NCI-H2196 (cell line): ENCODE data around the gene PON1.

Source experiments
- DNase-seq: peaks from one replicate; lab custom pipeline; 2025; ENCODE audit not compliant: unreplicated experiment; lab: John Stamatoyannopoulos, UW

The PON1 gene

GRCh38 chr7:95317966-95318365, 6.4 kb downstream of the PON1 start:
- no peak for DNase-seq

DNA sequence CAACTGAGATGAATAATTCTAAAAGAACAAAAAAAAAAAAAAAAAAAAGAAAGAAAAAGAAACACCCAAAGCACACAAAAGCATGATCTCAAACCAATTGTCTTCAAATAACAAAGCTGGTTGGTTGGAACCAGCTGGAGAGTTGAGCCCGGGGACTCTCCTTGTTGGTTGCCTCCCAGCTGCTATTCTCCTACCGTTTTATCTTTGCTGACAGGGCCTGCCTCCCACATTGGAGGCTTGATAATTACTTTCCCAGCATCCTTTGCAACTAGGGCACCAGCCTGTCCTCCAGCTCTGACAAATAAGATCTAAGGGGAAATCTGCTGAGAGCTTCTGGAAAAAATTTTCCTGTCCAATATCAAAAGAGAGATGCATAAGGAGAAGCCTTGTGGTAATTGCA, 6.8 kb downstream of the PON1 start:
- no peak for DNase-seq

- no peak for DNase-seq
These were observed 7.7 kb downstream of the PON1 start for GRCh38 chr7:95316588-95316987.

DNA sequence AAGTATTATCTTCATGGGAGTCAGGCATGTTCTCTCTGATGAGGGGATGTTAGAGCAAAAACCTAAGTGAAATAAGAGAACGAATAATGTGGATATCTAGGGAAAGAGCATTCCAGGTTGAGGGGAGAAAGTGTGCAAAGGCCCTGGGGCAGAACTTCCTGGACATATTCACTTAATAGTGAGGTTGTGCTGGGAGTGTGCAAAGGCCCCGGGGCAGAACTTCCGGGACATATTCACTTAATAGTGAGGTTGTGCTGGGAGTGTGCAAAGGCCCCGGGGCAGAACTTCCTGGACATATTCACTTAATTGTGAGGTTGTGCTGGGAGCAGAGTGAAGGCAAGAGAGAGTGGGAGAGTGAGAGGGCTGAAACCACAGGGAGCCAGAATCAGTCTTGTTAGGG, 11.8 kb downstream of the PON1 start:
- DNase-seq: no peak

DNA sequence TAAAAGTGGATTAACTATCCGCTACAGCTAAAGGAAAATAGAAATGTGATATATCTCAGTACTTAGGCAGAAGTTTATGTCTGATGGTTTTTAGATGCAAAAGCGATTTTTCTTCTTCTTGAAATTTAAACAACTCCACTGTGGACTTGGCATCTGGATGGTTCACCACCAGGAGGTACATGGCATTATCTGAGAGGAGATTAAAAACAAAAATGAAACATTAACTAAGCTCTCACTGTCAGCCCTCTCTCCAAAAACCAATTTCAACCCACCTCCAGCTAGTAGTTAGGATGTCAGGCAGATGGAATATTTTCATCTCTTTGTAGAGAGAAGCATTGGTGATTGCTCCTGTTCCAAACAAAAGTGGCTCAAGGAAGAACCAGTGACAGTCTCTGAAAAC, 12.9 kb downstream of the PON1 start:
- DNase-seq: no peak

GRCh38 chr7:95309951-95310350, 14.4 kb downstream of the PON1 start:
- DNase-seq: no peak

GRCh38 chr7:95304990-95305389, 19.3 kb downstream of the PON1 start:
- no peak for DNase-seq

DNA sequence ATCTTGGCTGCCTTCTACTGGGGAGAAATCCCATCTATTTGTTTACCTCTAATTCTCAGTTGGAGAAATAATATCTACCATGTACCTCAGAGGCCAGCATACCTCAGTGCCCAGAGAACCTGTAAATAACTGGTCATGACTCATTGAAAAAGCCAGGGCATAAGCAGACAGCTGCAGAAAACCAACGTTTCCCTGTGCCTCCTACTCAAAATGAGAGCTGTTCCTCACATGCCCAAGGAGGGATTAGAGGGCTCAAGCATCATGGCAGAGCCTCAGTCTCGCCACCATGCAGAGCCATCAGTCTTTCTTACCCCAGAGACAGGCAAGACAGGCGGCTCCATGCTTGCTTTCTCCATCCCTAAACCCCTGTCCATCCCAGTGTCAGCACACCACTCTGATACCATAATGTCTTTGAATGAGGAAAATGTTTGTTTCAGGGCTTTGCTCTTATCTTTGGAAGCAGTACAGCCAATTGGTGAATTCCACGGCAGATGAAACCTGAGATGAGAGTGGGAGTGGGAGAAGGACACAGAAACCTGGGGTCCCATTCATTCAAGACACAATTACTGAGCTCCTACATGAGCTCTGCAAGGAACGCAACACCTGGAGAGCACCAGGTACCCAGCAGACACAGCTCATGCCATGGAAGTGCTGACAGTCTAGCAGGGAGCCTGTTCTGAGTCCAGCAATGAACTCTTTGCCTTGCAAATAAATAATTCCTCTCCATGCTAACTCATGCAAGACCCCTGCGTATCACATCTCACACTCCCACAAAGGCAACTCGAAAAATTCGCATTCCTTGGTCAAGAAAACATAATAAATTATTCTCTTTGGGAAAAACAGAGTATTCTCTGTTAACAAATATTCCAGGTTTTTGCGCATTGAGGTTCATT, 21.1 kb downstream of the PON1 start:
- no peak for DNase-seq

DNA sequence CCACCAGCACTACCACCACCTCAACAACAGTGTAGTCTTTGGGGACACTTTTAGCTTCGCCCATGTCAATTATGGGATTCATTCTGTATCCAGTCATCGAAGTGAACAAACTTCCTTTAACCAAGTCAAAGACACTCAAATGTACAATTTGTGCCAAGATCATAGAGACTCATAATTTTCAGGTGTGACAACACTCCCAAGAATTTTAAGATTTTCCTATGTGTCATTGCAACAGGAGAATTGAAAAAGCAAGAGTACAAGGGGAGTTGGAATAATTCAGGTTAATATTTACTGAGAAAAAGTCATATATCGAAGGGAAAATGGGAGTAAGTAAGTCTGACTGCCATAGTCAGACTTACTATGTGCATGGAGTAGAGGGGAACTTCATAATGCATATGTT, 26.2 kb downstream of the PON1 start:
- no peak for DNase-seq

GRCh38 chr7:95297041-95297440, 27.3 kb downstream of the PON1 start:
- DNase-seq: no peak

- no peak for DNase-seq
These were observed 27.9 kb downstream of the PON1 start for GRCh38 chr7:95296456-95296855.

GRCh38 chr7:95295397-95295796, 28.9 kb downstream of the PON1 start:
- DNase-seq: no peak

GRCh38 chr7:95290166-95290830, 34.0 kb downstream of the PON1 start:
- no peak for DNase-seq

DNA sequence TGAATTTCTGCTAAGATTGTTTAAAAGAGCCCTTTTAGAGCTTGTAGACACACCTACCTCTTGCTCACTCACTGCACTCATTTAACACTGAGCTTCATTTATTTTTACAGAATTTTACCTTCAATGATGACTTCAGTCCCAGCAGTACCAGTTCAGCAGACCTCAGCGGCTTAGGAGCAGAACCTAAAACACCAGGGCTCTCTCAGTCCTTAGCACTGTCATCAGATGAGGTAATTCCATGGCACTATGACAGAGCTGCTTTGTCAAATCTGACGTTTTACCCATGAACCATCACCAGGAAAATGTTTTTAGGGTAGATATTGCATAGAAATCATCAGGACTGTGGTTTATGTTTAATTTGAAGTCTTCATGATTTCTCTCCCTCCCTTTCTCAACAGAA, 38.2 kb downstream of the PON1 start:
- DNase-seq: no peak

DNA sequence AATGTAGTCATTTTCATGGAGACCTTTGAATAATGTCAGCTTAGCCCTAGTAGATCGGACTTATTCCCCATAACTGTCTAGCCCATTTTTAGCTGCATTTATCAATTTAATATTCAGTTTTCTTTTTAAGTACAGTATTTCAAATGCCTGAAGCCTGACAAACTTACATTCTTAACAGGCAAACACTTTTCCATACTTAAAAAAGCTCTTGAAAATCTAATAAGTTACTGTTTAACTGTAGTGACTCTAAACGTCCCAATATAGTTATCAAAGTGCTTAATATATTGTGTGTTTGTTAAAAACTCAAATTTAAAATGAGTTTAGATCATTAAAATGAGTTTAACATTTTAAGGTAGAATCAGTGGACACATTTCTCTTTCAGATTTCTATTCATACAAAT, 44.9 kb downstream of the PON1 start:
- no peak for DNase-seq

DNA sequence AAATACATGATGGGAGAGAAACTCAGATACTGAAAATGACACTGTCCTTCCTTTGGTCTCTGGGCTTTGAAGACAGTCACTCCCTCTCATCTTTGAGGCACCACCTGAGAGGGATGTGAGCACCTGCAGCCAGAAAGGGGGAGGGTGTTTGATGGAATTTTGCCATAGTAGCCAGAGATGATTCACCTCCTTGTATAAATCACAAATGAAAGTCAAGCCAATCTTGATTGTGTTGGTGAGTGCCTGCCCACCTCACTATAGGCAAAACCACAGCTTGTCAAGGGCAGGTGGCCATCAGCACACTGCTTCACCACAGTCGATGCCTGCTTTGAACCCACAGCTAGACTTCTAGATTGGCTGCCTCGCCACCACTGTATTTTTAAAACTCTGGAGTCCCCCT, 48.2 kb downstream of the PON1 start:
- no peak for DNase-seq

GRCh38 chr7:95269640-95270039, 54.7 kb downstream of the PON1 start:
- no peak for DNase-seq

DNA sequence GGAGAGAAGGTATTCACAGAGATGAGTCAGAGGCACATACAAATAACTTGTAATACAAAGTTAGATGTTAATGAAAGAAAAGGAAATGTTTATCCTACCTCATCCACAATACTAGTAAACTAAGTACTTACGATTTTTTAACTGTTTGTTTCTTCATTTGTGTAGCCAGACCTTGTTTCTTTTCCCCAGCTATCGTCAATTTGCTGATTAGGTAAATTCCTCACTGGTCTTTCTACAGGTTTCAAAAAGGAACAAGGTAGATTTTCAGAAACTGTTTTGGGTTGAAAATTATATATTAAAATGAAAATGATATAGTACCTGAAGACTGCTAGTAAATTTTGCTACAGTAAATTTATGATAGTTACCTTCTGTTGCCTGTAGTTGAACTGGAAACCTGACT, 56.6 kb downstream of the PON1 start:
- no peak for DNase-seq

DNA sequence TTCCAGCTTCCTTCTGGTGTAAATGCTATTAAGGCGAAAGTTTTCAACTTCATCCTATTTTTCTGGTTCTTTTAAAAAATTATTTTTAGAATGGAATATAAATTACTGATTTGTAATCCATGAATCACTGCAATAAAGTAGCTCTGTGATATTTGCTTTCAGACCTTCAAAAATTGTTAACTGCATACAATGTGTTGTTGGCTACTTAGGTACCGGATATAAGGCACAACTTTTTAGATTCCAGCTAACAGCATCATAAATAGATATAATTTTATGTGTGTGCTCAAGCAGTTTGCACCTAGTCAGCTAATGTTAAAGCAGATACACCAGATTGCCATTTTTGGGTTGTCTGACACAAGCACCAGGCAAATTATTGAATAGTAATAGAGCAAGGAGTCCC, 58.7 kb downstream of the PON1 start:
- no peak for DNase-seq

DNA sequence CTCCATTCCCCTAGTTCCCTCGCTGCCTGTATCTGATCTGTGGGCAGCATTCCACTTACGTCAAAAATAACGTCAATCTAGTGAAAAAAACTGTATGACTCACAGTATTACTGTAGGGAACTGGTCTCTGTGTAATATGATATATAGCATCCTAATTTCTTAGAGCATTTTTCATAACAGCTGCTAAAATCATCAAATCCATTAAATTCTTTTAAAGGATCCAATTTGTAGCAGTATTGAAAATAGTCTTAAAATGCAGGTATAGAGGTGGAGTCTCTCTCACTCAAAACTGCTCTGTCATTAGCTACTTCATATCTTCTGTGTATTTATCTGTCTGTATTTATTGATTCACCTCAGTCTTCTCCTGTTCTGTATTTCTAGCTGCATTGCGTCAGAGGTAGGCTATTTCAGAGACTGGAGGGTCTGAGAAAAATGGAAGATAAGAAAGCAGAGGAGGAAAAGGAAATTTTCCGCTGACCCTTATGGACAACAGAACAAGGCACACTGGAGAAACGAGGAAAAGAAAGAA, 59.9 kb downstream of the PON1 start:
- no peak for DNase-seq

DNA sequence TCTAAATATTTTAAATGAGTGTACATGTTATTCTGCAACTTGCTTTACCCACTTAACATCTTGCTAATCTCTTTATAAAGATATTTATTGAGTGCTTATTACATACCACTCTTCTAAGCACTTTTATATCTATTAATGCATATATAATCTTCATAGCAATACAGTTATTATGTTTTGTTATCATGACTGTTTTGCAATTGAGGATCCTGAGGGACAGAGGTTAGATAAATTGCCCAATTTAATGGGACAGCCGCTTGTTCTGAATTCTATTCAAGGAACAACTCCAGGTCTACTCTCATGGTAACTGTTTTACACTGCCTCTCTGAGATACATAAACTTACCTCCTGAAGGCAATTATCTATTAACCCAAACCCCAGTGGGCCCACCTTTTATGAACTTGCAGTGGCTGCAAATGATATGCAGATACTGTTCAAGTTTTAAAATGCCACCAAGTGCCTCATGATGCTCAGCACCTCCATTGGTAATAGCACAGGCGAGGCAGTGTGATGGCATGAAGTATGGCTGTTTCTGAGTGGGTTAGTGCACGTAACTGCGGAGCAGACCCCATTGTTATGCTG, 60.5 kb downstream of the PON1 start:
- DNase-seq: no peak

GRCh38 chr7:95262875-95263274, 61.5 kb downstream of the PON1 start:
- DNase-seq: no peak
